Measurements from ENCODE around the gene RAMACL. TPM values are rescaled to one million over a fixed set of nuclear protein-coding genes. Genes with fewer than 3 reads are reported as not detected.

RAMACL gene
- total RNA-seq, 1 donor from 2014 or later = 1.7 TPM

- no peak overlapping the region for H3K4me3 Mint-ChIP-seq (ENCODE audit: low read depth)
- H3K27me3 Mint-ChIP-seq = peaks cover 26% of the 10 kb centered on the region
- no peaks in the 10 kb centered on the region for H3K9me3 Mint-ChIP-seq (ENCODE audit: low read depth)
- no peak for TF ChIP-seq CTCF (IDR thresholded peaks at IDR 0.05; ENCODE audit: unreplicated experiment)
- H3K4me1 Mint-ChIP-seq (ENCODE audit: low read depth) = peaks cover 13% of the 10 kb centered on the region
- H3K36me3 Mint-ChIP-seq (ENCODE audit: insufficient read depth) = no peaks in the 10 kb centered on the region
- no peak for DNase-seq (ENCODE audit: low spot score, unreplicated experiment)
- no peak overlapping the region for H3K27ac Mint-ChIP-seq
Measured at GRCh38 chr6:166630462-166630861, 44.0 kb upstream of the RAMACL start.

- Mint-ChIP-seq H3K4me1 (ENCODE audit: low read depth) (peaks cover 16% of the 10 kb centered on the region), H3K9me3 (ENCODE audit: low read depth) (no peaks in the 10 kb centered on the region), H3K4me3 (ENCODE audit: low read depth) (no peak overlapping the region), H3K27ac (no peak overlapping the region), H3K36me3 (ENCODE audit: insufficient read depth) (no peaks in the 10 kb centered on the region), H3K27me3 (peaks cover 26% of the 10 kb centered on the region)
- no peak for DNase-seq (ENCODE audit: low spot score, unreplicated experiment)
- TF ChIP-seq CTCF (IDR thresholded peaks at IDR 0.05; ENCODE audit: unreplicated experiment) = no peak
Measured at GRCh38 chr6:166629628-166630027, 43.1 kb upstream of the RAMACL start.

GRCh38 chr6:166627875-166628801 is 41.7 kb upstream of the RAMACL start:
- peaks cover 16% of the 10 kb centered on the region for H3K4me1 Mint-ChIP-seq (ENCODE audit: low read depth)
- peak; percentile 62 for DNase-seq (ENCODE audit: low spot score, unreplicated experiment)
- peak overlapping the region; percentile 99 for H3K27ac Mint-ChIP-seq

GRCh38 chr6:166627033-166627874 is 40.8 kb upstream of the RAMACL start, which contains the start of gene RPS6KA2:
Gene RPS6KA2, minus strand, starts transcription at chr6:166627251. Its CDS starts 232 bp downstream, at chr6:166627019.
- no peaks in the 10 kb centered on the region for H3K9me3 Mint-ChIP-seq (ENCODE audit: low read depth)
- peaks cover 26% of the 10 kb centered on the region for H3K27me3 Mint-ChIP-seq
- H3K4me1 Mint-ChIP-seq (ENCODE audit: low read depth) = peaks cover 16% of the 10 kb centered on the region
- peak within 1 kb of the TSS; percentile 84 for H3K4me3 Mint-ChIP-seq (ENCODE audit: low read depth)
- DNase-seq (ENCODE audit: low spot score, unreplicated experiment) = peak; percentile 100
- no peaks in the 10 kb centered on the region for H3K36me3 Mint-ChIP-seq (ENCODE audit: insufficient read depth)
- no peak for TF ChIP-seq CTCF (IDR thresholded peaks at IDR 0.05; ENCODE audit: unreplicated experiment)
- H3K27ac Mint-ChIP-seq = peak within 1 kb of the TSS; percentile 99

More at GRCh38 chr6:166627875-166628801, 41.7 kb upstream of the RAMACL start:
- Mint-ChIP-seq H3K4me3 (ENCODE audit: low read depth) (peak overlapping the region; percentile 79), H3K9me3 (ENCODE audit: low read depth) (no peaks in the 10 kb centered on the region), H3K36me3 (ENCODE audit: insufficient read depth) (no peaks in the 10 kb centered on the region), H3K27me3 (peaks cover 26% of the 10 kb centered on the region)
- TF ChIP-seq CTCF (IDR thresholded peaks at IDR 0.05; ENCODE audit: unreplicated experiment) = no peak

Data from progenitor cell of endocrine pancreas (in vitro differentiated cells).